Fibroblast of the aortic adventitia (primary cell): ENCODE measurements around the gene MFAP1. TPM values are rescaled to one million over a fixed set of nuclear protein-coding genes. Genes with fewer than 3 reads are reported as not detected.
"Not testable (repeated sequence)": the region's sequence is repeated elsewhere in the genome, so short reads cannot be mapped to it uniquely, and the experiment has no call there.

Source experiments
- DNase-seq: peaks from one replicate; pipeline ENCODE4 v3.0.0-alpha.2; 2010; ENCODE audit warnings: low read depth
- H3K4me3 ChIP-seq: 2 replicates; pipeline ENCODE4 v1.5.1; 2011; ENCODE audit warnings: low read depth, mild to moderate bottlenecking, control low read depth, low read length, moderate library complexity
- total RNA-seq: library from RNA; depleted of rRNA; stranded (reverse); fragments of >200 nt; gene quantifications from 2 replicates; pipeline ENCODE4 v1.2.3, GENCODE V29; 2012; ENCODE audit warnings: low replicate concordance
- TF ChIP-seq, protein P1 (sequence below): IDR thresholded peaks from 2 replicates; pipeline ENCODE4 v1.5.1; 2011; ENCODE audit warnings: mild to moderate bottlenecking, low read length, control low read depth, inconsistent platforms; ENCODE audit not compliant: insufficient read depth

The MFAP1 gene, protein sequence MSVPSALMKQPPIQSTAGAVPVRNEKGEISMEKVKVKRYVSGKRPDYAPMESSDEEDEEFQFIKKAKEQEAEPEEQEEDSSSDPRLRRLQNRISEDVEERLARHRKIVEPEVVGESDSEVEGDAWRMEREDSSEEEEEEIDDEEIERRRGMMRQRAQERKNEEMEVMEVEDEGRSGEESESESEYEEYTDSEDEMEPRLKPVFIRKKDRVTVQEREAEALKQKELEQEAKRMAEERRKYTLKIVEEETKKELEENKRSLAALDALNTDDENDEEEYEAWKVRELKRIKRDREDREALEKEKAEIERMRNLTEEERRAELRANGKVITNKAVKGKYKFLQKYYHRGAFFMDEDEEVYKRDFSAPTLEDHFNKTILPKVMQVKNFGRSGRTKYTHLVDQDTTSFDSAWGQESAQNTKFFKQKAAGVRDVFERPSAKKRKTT
- total RNA-seq: 24.2 and 57.5 TPM in 2 replicates

DNA sequence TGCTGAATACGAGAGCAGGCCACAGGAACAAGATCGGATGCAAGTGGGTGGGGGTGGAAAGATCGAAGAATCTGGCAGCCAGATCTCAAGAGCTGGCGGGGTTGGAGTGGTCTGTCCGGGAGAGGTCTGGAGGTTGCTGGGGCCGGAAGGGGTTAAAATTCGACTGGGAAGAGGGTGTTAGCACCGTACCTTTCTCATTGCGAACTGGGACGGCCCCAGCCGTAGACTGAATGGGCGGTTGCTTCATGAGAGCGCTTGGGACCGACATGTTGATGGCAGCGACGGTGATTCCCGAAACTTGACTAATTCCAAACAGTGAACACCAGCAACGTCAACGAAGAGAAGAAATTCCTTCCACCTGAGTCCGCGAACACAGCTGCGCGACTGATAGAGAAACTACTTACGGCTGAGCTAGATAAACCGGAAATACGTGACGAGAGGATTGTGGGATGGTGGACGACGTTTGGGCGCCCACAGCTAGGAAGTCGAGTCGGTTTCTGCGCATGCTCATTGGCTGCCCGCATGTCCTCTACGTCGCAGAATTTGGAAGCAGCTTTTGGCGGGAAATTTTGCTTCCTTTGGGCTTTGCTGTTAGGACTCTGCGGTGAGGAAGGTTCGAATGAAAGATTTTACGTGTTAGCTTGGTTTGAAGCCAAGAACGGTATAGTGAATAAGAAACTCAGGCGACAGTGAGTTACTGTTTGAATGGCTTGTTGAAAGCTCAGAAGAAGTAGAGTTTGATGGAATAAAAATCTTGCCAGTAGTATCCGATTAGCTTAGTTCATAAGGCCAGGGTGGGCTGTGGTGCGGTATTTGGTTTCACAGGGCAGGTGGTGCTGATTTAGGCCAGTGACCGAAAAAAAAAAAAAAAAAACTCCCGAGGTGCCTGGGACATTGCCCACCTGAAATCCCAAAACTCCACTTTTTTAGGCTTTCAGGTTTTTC, at the start of gene MFAP1:
MFAP1 (minus strand) TSS at position 389 of the 945 bp plus-strand sequence; CDS start at position 268, 121 bp downstream.
- TF ChIP-seq, protein P1, sequence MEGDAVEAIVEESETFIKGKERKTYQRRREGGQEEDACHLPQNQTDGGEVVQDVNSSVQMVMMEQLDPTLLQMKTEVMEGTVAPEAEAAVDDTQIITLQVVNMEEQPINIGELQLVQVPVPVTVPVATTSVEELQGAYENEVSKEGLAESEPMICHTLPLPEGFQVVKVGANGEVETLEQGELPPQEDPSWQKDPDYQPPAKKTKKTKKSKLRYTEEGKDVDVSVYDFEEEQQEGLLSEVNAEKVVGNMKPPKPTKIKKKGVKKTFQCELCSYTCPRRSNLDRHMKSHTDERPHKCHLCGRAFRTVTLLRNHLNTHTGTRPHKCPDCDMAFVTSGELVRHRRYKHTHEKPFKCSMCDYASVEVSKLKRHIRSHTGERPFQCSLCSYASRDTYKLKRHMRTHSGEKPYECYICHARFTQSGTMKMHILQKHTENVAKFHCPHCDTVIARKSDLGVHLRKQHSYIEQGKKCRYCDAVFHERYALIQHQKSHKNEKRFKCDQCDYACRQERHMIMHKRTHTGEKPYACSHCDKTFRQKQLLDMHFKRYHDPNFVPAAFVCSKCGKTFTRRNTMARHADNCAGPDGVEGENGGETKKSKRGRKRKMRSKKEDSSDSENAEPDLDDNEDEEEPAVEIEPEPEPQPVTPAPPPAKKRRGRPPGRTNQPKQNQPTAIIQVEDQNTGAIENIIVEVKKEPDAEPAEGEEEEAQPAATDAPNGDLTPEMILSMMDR: no peak
- DNase-seq: peak; percentile 98
- H3K4me3 ChIP-seq: peak within 1 kb of the TSS; percentile 95

DNA sequence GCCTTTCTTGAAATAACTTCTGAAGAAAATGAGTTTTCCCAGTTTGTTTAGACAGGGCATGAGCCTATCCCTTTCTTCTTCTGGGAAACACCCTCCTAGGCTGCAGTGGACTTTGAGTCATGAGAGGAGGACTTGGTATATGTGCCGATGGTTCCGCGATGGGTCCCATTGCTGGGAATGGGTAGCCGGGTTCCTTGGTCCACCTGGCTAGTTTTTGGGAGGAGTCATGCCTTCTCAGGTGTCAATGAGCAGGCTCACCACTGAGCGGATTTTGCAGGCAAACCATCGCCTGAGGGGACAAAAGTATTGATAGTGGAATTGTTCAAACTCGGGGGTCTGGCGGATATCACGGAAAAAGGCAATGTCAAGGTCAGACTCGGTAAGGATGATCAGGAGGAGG, 49.2 kb upstream of the MFAP1 start:
- TF ChIP-seq, protein P1: no peak
- H3K4me3 ChIP-seq: no peak overlapping the region
- no peak for DNase-seq

DNA sequence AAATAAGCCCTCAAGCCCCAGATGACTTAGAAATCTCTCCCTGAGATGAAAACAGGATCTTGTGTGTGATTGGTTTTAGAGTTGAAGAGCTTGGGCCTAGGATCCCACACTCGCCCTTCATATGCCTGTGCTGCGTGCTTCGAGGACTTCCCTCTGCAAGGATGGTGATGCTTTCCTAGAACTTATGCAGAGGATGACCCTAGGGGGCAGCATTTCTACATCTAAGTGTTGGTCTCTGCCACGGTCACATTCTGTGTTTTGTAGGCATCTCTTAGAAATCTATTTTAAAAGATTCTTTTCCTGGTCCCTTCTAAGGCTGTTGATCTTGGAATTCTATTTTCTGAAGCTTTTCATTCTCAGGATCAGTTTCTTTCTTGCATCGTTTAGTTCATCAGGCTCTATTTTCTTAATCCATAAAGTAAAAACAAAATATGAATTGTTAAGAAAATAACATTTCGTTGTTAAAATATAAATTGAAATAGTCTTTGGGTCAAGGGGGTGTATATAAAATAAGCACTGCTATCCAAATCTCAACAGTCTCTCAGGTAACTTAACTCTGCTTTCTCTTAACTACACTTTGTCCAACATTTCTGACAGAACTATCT, 48.0 kb upstream of the MFAP1 start:
- H3K4me3 ChIP-seq: no peak overlapping the region
- peak; percentile 89 for DNase-seq
- TF ChIP-seq, protein P1: peak; percentile 70

DNA sequence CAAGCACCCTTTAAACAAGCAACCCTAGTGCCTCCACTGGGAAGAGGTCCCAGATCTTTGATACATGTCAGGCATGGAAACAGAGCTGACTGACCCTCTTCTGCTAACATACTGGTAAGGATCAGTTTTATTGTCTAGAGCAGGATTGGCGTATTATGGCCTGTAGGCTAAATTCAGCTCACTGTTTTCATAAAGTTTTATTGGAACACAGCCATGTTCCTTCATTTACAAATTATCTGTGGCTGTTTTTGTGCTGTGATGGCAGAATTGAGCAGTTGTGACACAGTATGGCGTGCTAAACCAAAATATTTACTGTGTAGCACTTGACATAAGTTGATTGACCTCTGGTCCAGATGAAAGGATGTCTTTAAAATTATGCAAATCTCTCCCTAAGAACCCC, 47.3 kb upstream of the MFAP1 start:
- no peak overlapping the region for H3K4me3 ChIP-seq
- no peak for DNase-seq
- TF ChIP-seq, protein P1: no peak

DNA sequence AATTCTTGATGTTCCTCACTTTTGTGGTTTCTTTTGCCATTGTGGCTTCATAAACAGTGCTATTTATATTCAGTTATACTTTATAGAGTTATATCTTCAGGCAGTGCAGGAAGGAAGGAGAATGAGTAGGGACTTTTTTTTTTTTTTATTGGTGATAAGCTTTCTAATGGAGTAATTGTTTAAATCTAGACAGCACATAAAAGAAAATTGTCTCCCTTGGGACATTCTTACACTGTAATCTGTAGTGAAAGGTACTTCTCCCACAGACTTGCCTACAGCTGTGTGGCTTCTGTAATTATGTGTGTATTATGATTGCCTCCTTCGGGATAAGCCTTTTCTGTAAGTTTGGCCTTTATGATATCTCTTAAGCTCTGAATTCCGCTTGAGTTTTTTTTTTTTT, 43.9 kb upstream of the MFAP1 start:
- TF ChIP-seq, protein P1: no peak
- peak; percentile 22 for DNase-seq
- no peak overlapping the region for H3K4me3 ChIP-seq

DNA sequence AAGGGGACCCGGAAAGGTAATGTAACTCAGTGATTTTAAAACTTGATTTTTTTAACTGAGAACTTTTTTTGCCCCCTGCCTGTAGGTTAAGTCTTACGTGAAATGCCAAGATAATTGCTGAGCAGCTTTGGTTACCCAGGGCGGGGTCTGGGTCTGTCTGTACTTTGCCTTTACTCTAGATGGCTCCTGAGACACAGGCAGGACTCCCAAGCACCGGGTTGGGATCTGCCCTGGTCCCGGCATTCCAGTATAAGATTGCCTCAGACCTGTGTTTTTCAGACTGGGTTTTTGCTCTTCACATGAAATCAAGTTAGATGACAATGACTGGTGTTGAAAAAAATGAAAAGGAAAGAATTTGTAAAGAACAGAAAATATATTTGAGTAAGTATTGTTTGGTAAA, 42.6 kb upstream of the MFAP1 start:
- TF ChIP-seq, protein P1: no peak
- no peak for DNase-seq
- no peak overlapping the region for H3K4me3 ChIP-seq

DNA sequence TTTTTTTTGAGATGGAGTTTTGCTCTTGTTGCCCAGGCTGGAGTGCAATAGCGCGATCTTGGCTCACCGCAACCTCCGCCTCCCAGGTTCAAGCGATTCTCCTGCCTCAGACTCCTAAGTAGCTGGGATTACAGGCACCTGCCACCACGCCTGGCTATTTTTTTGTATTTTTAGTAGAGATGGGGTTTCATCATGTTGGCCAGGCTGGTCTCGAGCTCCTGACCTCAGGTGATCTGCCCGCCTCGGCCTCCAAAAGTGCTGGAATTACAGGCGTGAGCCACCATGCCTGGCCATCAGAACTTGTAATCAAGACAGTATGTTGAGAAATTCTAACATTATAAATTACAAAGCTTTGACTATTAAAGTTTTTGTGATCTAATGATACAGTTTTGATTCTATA, 42.1 kb upstream of the MFAP1 start:
- not testable (repeated sequence) for DNase-seq

More for the DNA sequence above, 42.1 kb upstream of the MFAP1 start:
- not testable (repeated sequence) for H3K4me3 ChIP-seq
